HG03439 (cell line): ENCODE data around the gene DEFB114.

Experiments
- ATAC-seq: cut with Tn5 transposase; IDR thresholded peaks from one replicate; pipeline ENCODE4 v1.9.1; 2021; ENCODE audit warnings: mild to moderate bottlenecking, moderate library complexity; ENCODE audit not compliant: unreplicated experiment

The DEFB114 gene

DNA sequence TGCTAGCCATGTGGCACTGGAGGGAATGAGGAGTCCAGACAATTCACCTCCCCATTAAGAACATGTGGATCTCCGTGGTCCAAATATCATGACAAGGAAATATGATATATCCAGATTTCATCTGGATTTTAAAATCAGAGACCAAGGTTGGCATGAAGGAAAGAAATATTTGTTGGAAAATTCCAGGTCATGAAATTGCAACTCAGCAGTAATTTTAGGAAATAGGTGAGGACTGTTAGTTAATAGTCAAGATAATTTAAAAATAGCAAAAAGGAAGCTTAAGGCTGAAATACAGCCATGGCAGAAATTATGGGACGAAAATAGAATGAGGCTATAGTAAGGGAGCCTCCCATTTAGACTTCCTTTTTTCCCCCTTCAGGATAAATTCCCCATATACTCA is 26.9 kb downstream of the DEFB114 start:
- no peak for ATAC-seq

DNA sequence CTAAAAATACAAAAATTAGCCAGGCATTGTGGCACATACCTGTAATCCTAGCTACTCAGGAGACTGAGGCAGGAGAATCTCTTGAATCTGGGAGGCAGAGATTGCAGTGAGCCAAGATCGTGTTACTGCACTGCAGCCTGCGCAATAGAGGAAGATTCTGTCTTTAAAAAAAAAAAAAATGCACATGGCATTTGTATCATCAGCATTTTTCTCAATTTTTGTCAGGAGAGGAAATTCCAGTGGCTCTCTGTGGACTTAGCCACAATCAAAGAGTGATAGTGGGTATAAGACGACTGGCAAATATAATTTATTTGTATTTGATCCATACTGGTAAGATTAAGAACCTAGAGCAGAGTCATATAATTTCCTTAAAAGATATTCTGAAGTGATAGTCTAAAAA is 28.6 kb downstream of the DEFB114 start:
- no peak for ATAC-seq

DNA sequence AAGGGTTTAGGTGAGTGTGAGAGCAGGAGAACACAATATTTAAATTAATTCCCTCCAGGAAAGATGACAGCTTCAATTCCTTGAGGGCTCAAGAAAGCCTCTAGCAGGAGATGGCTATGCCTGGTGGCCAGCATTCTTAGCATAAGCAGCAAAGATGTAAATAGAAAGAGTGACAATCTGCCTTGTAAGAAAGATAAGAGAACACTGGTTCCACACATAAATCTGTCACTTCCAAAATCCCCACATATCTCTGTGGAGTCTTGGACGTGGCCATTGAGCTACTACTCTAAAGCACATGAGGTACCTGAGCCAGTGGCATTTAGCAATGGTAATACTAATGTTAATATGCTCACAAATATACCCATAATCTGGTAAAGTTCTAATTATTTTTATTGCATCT is 29.2 kb downstream of the DEFB114 start:
- no peak for ATAC-seq

DNA sequence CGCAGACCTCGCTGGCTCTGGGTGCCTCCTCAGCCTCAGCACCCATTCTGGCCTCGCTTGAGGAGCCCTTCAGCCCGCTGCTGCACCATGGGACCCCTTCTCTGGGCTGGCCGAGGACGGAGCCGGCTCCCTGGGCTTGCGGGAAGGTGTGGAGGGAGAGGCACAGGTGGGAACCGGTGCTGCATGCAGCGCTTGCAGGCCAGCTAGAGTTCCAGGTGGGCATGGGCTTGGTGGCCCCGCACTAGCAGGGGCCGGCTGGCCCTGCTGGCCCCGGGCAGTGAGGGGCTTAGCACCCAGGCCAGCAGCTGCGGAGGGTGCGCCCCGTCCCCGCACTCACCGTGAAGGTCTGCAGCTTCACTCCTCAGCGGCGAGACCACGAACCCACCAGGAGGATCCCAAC is 30.4 kb downstream of the DEFB114 start:
- no peak for ATAC-seq

DNA sequence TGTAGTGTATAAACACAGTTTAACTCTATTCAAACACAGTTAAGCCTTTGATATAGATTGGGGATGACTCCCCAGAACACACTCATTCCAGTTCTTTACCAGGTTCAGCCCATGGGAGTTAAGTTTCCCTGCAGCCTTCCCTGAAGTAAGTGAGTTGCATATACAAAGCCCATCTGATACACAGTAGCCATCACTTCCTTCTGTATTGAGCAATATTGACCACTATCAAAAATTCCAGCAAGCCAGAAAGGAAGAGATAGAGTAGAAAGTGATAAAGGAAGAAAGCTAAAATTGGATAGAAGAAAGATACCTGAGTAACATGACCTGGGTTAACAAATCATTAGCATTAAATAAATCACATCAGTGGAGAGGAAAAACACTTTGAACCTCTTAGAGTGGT is 34.6 kb downstream of the DEFB114 start:
- ATAC-seq: no peak

DNA sequence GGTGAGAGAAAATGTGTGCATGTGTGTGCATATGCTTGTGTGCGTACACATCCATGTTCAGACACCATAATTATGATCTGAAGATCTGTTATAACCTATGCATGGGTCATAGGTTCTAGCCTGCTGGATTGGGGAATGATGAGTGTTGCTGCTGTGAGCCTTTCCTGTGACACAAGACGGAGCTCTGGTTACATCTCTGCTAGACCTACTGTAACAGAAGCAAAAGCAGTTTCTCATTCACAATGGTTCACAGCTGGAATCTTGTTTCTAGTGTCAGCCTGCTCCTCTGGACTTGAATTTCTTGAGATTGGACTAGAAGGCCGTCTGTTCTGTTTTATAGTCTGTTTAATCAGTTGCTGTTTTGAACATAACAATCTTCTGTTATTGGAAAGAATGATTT is 40.1 kb downstream of the DEFB114 start:
- ATAC-seq: no peak

DNA sequence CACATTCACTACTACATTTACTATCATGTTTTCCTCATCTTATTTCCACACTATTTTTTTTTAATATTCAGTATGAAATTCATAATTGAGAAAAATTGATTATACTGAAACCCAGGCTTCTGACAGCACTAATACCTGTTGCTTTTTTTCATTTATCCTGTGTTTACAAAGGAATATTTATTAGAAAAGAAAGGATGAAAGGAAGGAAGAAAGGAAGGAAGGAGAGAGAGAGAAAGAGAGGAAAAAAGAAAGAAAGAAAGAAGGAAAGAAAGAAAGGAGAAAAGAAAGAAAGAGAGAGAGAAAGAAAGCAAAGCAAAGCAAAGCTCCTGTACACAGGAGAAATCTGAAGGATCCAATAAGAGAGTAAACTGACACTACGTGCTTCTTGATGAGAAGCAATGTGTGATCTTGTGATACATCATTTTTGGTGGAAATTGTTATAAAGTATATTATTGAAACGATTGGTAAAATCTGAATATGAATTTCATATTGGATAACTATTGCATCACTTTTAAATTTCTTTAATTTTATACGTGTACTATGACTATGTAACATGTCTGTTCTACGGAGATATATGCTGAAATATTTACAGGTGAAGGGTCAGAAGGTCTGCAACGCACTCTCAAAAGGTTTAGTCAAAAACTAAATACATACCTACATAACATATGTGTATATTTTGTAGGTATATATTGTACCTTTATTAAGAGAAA is 43.9 kb downstream of the DEFB114 start:
- ATAC-seq: no peak

DNA sequence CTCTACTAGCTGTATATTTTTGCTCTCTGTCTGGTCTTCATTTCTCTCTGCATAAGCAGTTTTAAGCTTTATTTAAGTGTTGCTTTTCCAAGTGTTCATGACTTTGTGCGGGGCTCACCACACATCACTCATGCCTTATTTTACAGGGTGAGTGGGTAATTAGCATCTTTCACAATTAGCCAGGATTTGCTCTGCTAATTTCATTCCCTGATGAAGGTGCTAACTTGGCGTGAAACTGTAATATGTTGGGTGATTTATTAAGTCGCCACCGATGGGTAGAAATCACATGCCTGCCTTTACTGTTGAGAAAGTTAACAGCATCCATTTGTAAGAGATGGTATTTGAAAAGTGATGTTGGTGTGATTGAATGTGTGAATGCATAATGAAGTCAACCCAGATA is 44.7 kb downstream of the DEFB114 start:
- ATAC-seq: no peak

DNA sequence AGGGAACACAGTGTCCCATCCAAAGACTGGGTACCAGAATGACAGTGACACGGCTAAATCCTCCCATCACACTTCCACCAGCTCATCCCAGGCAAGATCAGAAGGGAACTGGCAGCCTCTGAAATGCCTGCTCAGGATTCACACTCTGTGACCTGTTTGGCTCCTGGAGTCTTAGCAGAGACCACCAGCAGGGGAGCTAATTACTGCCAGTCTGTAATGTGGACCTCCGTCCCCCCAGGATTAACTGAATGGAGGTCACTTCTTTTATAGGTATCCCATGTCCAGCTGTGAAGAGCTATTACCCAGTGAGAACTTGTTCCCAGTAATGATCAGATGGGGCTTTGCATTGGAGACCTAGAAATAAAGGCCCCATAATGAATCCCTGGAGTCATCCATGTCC is 45.2 kb downstream of the DEFB114 start:
- ATAC-seq: no peak

DNA sequence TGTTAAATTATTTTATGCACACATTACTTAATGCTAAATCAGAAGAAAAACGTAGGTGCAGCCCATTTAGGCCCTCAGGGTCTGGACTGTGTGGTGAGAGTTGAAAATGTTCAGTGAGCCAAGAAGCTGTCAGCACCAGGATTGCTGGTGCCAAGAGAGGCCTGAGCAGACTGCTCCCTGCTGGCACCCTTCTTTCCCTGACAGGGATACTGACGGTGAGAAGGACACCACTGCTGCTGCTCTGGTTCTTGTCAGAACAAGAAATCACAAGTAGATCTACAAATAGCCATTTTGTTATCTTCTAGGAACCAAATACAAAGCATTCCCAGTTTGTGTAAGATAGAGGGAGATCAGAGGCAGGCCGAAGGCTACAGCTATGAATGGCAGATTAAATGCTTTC is 48.9 kb downstream of the DEFB114 start:
- ATAC-seq: no peak

DNA sequence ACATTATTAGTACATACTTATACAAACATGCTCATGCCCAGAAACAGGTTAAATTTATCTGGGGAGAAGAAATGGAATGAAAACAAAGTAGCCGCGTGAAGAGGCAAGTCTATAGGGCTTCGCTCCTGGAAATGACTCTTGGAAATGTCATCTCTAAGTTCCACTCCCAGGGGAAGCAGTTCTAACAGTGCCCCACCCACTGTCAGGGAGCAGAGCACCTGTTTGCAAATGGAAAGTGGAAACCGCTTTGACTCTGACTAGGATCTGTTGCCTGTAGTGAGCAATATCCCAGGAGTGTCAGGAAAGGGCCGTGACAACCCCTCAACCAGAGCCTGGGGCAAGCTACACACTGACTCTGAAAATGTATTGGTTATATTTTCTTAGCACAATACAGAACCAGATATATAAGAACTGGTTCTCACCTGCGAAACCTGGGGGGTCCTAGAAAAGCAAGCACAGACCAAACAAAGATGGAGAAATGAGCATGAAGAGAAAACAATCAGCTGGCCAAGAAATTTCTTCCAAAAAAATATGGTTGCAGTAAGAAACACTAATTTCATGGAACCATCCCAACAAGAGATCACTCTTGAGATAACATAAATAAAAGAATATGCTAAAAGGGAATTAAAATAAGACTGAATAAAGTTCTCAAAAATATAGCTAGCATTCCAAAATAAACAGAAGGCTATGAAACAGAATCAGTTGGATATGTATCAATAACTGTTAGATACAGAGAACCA is 50.2 kb downstream of the DEFB114 start:
- no peak for ATAC-seq

DNA sequence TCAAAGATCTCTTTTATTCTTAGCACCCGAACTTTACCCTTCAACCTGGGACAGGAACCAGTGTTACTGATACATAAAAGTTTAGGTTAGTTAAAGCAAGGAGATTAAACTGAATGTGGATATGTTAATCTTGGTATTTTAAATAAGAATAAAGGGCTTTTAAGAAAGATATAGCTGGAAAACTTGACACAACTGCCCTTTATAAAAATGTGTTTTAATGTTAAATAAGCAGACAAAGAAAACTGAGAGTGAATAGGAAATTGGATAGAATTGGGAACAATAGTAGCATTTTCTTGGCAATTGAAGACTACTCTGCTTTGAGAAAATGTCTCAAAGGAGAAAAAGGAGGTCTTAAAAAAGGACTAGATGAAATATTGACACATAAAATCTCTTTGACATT is 51.8 kb downstream of the DEFB114 start:
- no peak for ATAC-seq

DNA sequence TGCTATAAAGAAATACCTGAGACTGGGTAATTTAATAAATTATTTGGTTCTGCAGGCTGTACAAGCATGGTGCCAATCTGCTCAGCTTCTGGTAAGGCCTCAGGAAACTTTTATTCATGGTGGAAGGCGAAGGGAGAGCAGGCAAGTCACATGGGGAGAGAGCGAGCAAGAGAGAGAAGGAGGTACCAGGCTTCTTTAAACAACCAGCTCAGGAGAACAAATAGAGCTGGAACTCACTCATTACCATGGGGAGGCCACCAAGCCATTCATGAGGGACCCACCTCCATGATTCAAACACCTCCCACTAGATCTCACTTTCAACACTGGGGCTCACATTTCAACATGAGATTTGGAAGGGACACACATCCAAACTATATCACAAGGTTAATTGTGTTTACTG is 52.7 kb downstream of the DEFB114 start:
- no peak for ATAC-seq
